ENCODE results near the gene TMEM213.
"Not testable (repeated sequence)": the region's sequence is repeated elsewhere in the genome, so short reads cannot be mapped to it uniquely, and the experiment has no call there.

TMEM213 gene

GRCh38 chr7:138798836-138799235, 1.0 kb downstream of the TMEM213 start:
- DNase-seq: no peak

- no peak for DNase-seq
These were observed 1.7 kb downstream of the TMEM213 start for GRCh38 chr7:138799336-138800000.

GRCh38 chr7:138801256-138801655, 3.5 kb downstream of the TMEM213 start:
- DNase-seq: no peak

GRCh38 chr7:138802706-138803105, 4.9 kb downstream of the TMEM213 start:
- DNase-seq: no peak

GRCh38 chr7:138804618-138805017, 6.8 kb downstream of the TMEM213 start:
- DNase-seq: no peak

GRCh38 chr7:138809346-138809745, 11.6 kb downstream of the TMEM213 start:
- no peak for DNase-seq

GRCh38 chr7:138811327-138811726, 13.5 kb downstream of the TMEM213 start:
- not testable (repeated sequence) for DNase-seq

- DNase-seq: no peak
These were observed 16.2 kb downstream of the TMEM213 start for GRCh38 chr7:138813945-138814344.

- DNase-seq: no peak
These were observed 17.1 kb downstream of the TMEM213 start for GRCh38 chr7:138814816-138815332.

GRCh38 chr7:138816650-138817049, 18.9 kb downstream of the TMEM213 start:
- DNase-seq: no peak

- no peak for DNase-seq
These were observed 21.8 kb downstream of the TMEM213 start for GRCh38 chr7:138819625-138820024.

GRCh38 chr7:138821912-138822311, 24.1 kb downstream of the TMEM213 start:
- no peak for DNase-seq

GRCh38 chr7:138822867-138823535, 25.2 kb downstream of the TMEM213 start:
- no peak for DNase-seq

- DNase-seq: no peak
These were observed 27.4 kb downstream of the TMEM213 start for GRCh38 chr7:138825049-138825721.

- DNase-seq: no peak
These were observed 30.5 kb downstream of the TMEM213 start for GRCh38 chr7:138828302-138828701.

GRCh38 chr7:138829335-138829734, 31.5 kb downstream of the TMEM213 start:
- DNase-seq: no peak

GRCh38 chr7:138832966-138833365, 35.2 kb downstream of the TMEM213 start:
- no peak for DNase-seq

- no peak for DNase-seq
These were observed 35.8 kb downstream of the TMEM213 start for GRCh38 chr7:138833596-138833995.

GRCh38 chr7:138834583-138834982, 36.8 kb downstream of the TMEM213 start:
- DNase-seq: no peak

- DNase-seq: no peak
These were observed 37.3 kb downstream of the TMEM213 start for GRCh38 chr7:138835087-138835486.

- DNase-seq: no peak
These were observed 39.8 kb downstream of the TMEM213 start for GRCh38 chr7:138837627-138838026.

- DNase-seq: no peak
These were observed 40.4 kb downstream of the TMEM213 start for GRCh38 chr7:138838166-138838565.

GRCh38 chr7:138842111-138842510, 44.3 kb downstream of the TMEM213 start:
- no peak for DNase-seq

Measured in effector CD4-positive, alpha-beta T cell (primary cell).